IMR-90 (cell line): ENCODE results near the gene ELFN1. TPM values are rescaled to one million over a fixed set of nuclear protein-coding genes. Genes with fewer than 3 reads are reported as not detected.

Experiments
- ATAC-seq: fragments of 200-7000 bp; cut with Tn5 transposase; 2 replicates; pipeline ENCODE4 v1.9.1; 2020; ENCODE audit warnings: low read depth, mild to moderate bottlenecking, moderate library complexity
- BruUV-seq: library from RNA; stranded (reverse); fragments of 400-500 nt; replicated peaks from 2 replicates; lab custom pipeline; 2021; lab: Mats Ljungman, UMichigan
- CTCF ChIA-PET: fragments of 300-600 bp; formaldehyde crosslinking; extraction: SDS; loops from one replicate; lab custom pipeline; 2021; ENCODE audit warnings: antibody characterized with exemption; lab: Yijun Ruan, JAX
- POLR2A ChIA-PET: fragments of 300-600 bp; sonication (Branson Sonifier 250); formaldehyde crosslinking; loops from one replicate; lab custom pipeline; 2022; ENCODE audit warnings: antibody characterized with exemption; ENCODE audit not compliant: unreplicated experiment; lab: Charles Lee
- DNase-seq: peaks from one replicate; pipeline ENCODE4 v3.0.0; 2013
- H2AFZ ChIP-seq: replicated peaks from 2 replicates; pipeline ENCODE3; 2013; ENCODE audit warnings: low read length, mild to moderate bottlenecking; ENCODE audit not compliant: poor library complexity
- H2AK5ac ChIP-seq: 2 replicates; pipeline ENCODE4 v1.6.1; 2013; ENCODE audit warnings: low read depth, low read length, inconsistent platforms
- H2AK9ac ChIP-seq: replicated peaks from 2 replicates; pipeline ENCODE3; 2013; ENCODE audit warnings: mild to moderate bottlenecking, low read depth, low read length, moderate library complexity; ENCODE audit not compliant: poor library complexity
- H2BK120ac ChIP-seq: 2 replicates; pipeline ENCODE4 v1.6.1; 2013; ENCODE audit warnings: low read depth, low read length, inconsistent platforms
- H2BK15ac ChIP-seq: 3 replicates; pipeline ENCODE4 v1.6.1; 2013; ENCODE audit warnings: low read depth, low read length, inconsistent platforms
- H2BK20ac ChIP-seq: 2 replicates; pipeline ENCODE4 v1.6.1; 2013; ENCODE audit warnings: low read depth, mild to moderate bottlenecking, inconsistent platforms, low read length, moderate library complexity
- H2BK5ac ChIP-seq: 2 replicates; pipeline ENCODE4 v1.6.1; 2013; ENCODE audit warnings: mild to moderate bottlenecking, low read depth, low read length, inconsistent platforms; ENCODE audit not compliant: poor library complexity, severe bottlenecking
- H3K14ac ChIP-seq: replicated peaks from 2 replicates; pipeline ENCODE4 v1.6.1; 2013; ENCODE audit warnings: low read depth, low read length, inconsistent platforms
- H3K18ac ChIP-seq: 2 replicates; pipeline ENCODE4 v1.6.1; 2013; ENCODE audit warnings: low read depth, low read length, control low read depth
- H3K23ac ChIP-seq: 2 replicates; pipeline ENCODE4 v1.6.1; 2013; ENCODE audit warnings: low read depth, low read length, inconsistent platforms
- H3K27ac ChIP-seq: 2 replicates; pipeline ENCODE4 v1.5.1; 2013; ENCODE audit warnings: mild to moderate bottlenecking, control low read depth, low read length; ENCODE audit not compliant: insufficient read depth
- H3K27me3 ChIP-seq: 2 replicates; pipeline ENCODE4 v1.6.1; 2013; ENCODE audit warnings: low read length; ENCODE audit not compliant: control insufficient read depth, insufficient read depth
- H3K36me3 ChIP-seq: 2 replicates; pipeline ENCODE4 v1.6.1; 2013; ENCODE audit warnings: low read length, mixed read lengths; ENCODE audit not compliant: control insufficient read depth, insufficient read depth
- H3K4ac ChIP-seq: 2 replicates; pipeline ENCODE4 v1.6.1; 2013; ENCODE audit warnings: low read depth, low read length, inconsistent platforms
- H3K4me1 ChIP-seq: 2 replicates; pipeline ENCODE4 v1.6.1; 2013; ENCODE audit warnings: low read length, mixed read lengths; ENCODE audit not compliant: control insufficient read depth, insufficient read depth
- H3K4me2 ChIP-seq: 2 replicates; pipeline ENCODE4 v1.6.1; 2013; ENCODE audit warnings: low read depth, mild to moderate bottlenecking, control low read depth, low read length, moderate library complexity
- H3K4me3 ChIP-seq: 2 replicates; pipeline ENCODE4 v1.5.1; 2013; ENCODE audit warnings: low read depth, mild to moderate bottlenecking, control low read depth, low read length, moderate library complexity; ENCODE audit not compliant: insufficient read depth
- H3K56ac ChIP-seq: 2 replicates; pipeline ENCODE4 v1.6.1; 2013; ENCODE audit warnings: low read length, inconsistent platforms; ENCODE audit not compliant: insufficient read depth; ENCODE audit errors: extremely low read depth
- H3K79me1 ChIP-seq, 2 experiments: 2 replicates each; pipeline ENCODE4 v1.6.1; 2013; ENCODE audit warnings: low read length in 2 of 2, inconsistent platforms in 1 of 2, low read depth in 1 of 2
- H3K9ac ChIP-seq: 2 replicates; pipeline ENCODE4 v1.6.1; 2013; ENCODE audit warnings: low read depth, low read length, control low read depth
- H3K9me1 ChIP-seq: 2 replicates; pipeline ENCODE4 v1.6.1; 2013; ENCODE audit warnings: low read length, inconsistent platforms; ENCODE audit not compliant: insufficient read depth
- H3K9me3 ChIP-seq: 2 replicates; pipeline ENCODE4 v1.6.1; 2013; ENCODE audit warnings: low read length; ENCODE audit not compliant: control insufficient read depth, insufficient read depth
- H4K20me1 ChIP-seq: 2 replicates; pipeline ENCODE4 v1.6.1; 2013; ENCODE audit warnings: low read length, inconsistent platforms; ENCODE audit not compliant: insufficient read depth
- H4K5ac ChIP-seq: 2 replicates; pipeline ENCODE4 v1.6.1; 2013; ENCODE audit warnings: mild to moderate bottlenecking, low read depth, low read length, control low read depth
- H4K8ac ChIP-seq, 2 experiments: 2 replicates each; pipeline ENCODE4 v1.6.1; 2013; ENCODE audit warnings: low read depth in 2 of 2, low read length in 2 of 2, control low read depth in 1 of 2, inconsistent platforms in 1 of 2
- H4K91ac ChIP-seq: 2 replicates; pipeline ENCODE4 v1.6.1; 2013; ENCODE audit warnings: low read depth, low read length, inconsistent platforms; ENCODE audit not compliant: insufficient read depth
- BHLHE40 ChIP-seq: fragments of 150-350 bp; IDR thresholded peaks from 2 replicates; pipeline ENCODE4 v1.6.1; 2016; ENCODE audit warnings: mild to moderate bottlenecking, low read depth, low read length
- CEBPB ChIP-seq: IDR thresholded peaks from 2 replicates; pipeline ENCODE4 v1.6.1; 2012; ENCODE audit warnings: low read depth, low read length, improper control_type of control experiment
- MAFK ChIP-seq: IDR thresholded peaks from 2 replicates; pipeline ENCODE4 v1.6.1; 2012; ENCODE audit warnings: low read depth, low read length, improper control_type of control experiment
- MAZ ChIP-seq: IDR thresholded peaks from 2 replicates; pipeline ENCODE4 v1.6.1; 2012; ENCODE audit warnings: low read depth, mild to moderate bottlenecking, low read length, improper control_type of control experiment, moderate library complexity, borderline replicate concordance
- MXI1 ChIP-seq: IDR thresholded peaks from 2 replicates; pipeline ENCODE4 v1.6.1; 2012; ENCODE audit warnings: low read depth, mild to moderate bottlenecking, low read length, moderate library complexity, borderline replicate concordance
- NFE2L2 ChIP-seq: fragments of 150-350 bp; IDR thresholded peaks from 2 replicates; pipeline ENCODE4 v1.6.1; 2016; ENCODE audit warnings: low read depth, mild to moderate bottlenecking, low read length
- POLR2A ChIP-seq: IDR thresholded peaks from 2 replicates; pipeline ENCODE4 v1.6.1; 2012; ENCODE audit warnings: mild to moderate bottlenecking, low read depth, low read length
- RAD21 ChIP-seq: IDR thresholded peaks from 2 replicates; pipeline ENCODE4 v1.6.1; 2012; ENCODE audit warnings: low read length, improper control_type of control experiment
- RCOR1 ChIP-seq: IDR thresholded peaks from 2 replicates; pipeline ENCODE4 v1.6.1; 2012; ENCODE audit warnings: mild to moderate bottlenecking, low read length, improper control_type of control experiment; ENCODE audit not compliant: insufficient replicate concordance
- WGBS, 2 experiments: methylation state at CpG; one replicate each; pipeline versions ENCODE4 v1.1.5 to v1.1.7; 2013; ENCODE audit warnings: missing lambda C conversion rate in 2 of 2; ENCODE audit not compliant: insufficient read length in 1 of 2; ENCODE audit errors: extremely low coverage in 2 of 2; 5-methylcytosine and 5-hydroxymethylcytosine counted together
- dilution Hi-C: fragments of 300-500 bp; cut with HindIII; formaldehyde crosslinking; loops from one replicate; pipeline ENCODE4 v1.14.3; 2018; ENCODE audit warnings: low sequenced_read_pairs; ENCODE audit not compliant: unreplicated experiment
- in situ Hi-C: fragments of 300-500 bp; cut with MboI; formaldehyde crosslinking; loops from 3 replicates; pipeline ENCODE4 v1.14.3; 2019; ENCODE audit warnings: low sequenced_read_pairs, inconsistent platforms, mixed read lengths
- intact Hi-C: fragments of 100-400 bp; cut with micrococcal nuclease; formaldehyde crosslinking; loops from 2 replicates; pipeline ENCODE4 v1.10.0; 2022
- polyA plus RNA-seq, 3 experiments: library from polyadenylated mRNA; depleted of rRNA; stranded (reverse); fragments of >200 nt; gene quantifications; 2 replicates each; pipeline ENCODE4 v1.2.3, GENCODE V29; 2012; ENCODE audit warnings: low replicate concordance in 1 of 3
- total RNA-seq: library from RNA; depleted of rRNA; stranded (reverse); fragments of >200 nt; gene quantifications from 2 replicates; pipeline ENCODE4 v1.2.3, GENCODE V29; 2012

ELFN1 gene
- total and polyA plus RNA-seq, 2 of the 4 experiments (the other 2 are of a cell fraction), result 1.6 to 5.2 TPM

DNA sequence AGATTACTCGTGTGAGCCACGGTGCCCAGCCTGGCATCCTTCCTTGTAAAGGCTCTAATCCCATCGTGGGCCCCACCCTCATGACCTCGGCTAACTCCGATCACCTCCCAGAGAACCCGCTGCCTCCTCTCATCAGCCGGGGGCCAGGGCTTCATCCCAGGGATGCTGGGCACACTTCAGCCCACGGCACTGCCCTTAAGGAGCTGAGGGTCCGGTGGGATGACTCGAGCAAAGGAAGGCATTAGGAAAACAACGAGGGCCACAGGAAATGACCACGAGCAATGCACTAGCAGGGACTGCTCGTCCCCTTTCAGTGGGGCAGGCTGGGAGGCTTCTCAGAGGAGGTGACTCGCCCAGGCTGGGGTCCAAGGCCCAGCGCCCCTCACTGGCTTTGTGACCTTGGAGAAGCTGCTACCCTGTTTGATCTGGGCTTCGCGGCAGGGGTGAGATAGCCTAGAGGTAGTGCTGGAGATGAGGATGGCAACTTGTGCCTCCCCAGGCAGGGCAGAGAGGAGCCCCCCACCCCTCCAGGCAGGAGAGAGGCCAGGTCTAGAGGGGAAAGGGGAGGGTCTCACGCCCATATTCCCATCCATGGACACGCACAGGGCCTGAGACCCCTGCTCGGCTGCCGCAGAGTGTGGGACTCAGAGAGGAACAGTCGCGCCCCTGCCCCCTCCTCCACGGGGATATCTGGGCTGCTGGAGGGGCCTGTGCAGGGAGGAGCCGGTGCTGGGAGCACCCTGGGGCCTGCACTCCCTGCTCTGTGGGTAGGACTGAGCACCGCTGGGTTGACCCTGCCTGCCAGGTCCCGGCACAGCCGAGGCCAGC lies 26.8 kb downstream of the ELFN1 start:
- 65% methylated on average over 8 of the region's 28 CpGs; no CpG with 5 or more reads in 1 of the 2 experiments for WGBS, 2 experiments
- BruUV-seq, result no TSS peak
- H2BK20ac ChIP-seq, result no peak overlapping the region
- H3K4me2 ChIP-seq, result no peak overlapping the region
- CTCF ChIA-PET, result no interaction called here
- no peak overlapping the region for H4K91ac ChIP-seq
- no peak overlapping the region for H3K9ac ChIP-seq
- in situ Hi-C loops (no loop called here), dilution Hi-C loops (no loop called here), intact Hi-C loops (no loop called here)
- no peak overlapping the region for H3K27ac ChIP-seq
- H3K4me3 ChIP-seq, result no peak overlapping the region
- no peak overlapping the region for H4K8ac ChIP-seq
- H3K4me1 ChIP-seq, result no peaks in the 10 kb centered on the region
- peaks cover 3% of the 10 kb centered on the region; the same call in 1 of the 2 replicates for H4K20me1 ChIP-seq
- POLR2A ChIA-PET, result no interaction called here
- ATAC-seq, result no peak
- H2BK120ac ChIP-seq, result no peak overlapping the region
- no peak overlapping the region for H2BK5ac ChIP-seq
- no peak overlapping the region for H4K5ac ChIP-seq
- H3K23ac ChIP-seq, result no peak overlapping the region
- no peak overlapping the region for H2AFZ ChIP-seq
- no peak overlapping the region for H3K4ac ChIP-seq
- H3K18ac ChIP-seq, result no peak overlapping the region
- H2BK15ac ChIP-seq, result no peak overlapping the region
- no peak for TF ChIP-seq NFE2L2
- no peak for TF ChIP-seq RCOR1
- TF ChIP-seq RAD21, result no peak
- no peak for TF ChIP-seq MXI1
- TF ChIP-seq MAFK, result no peak
- no peak for TF ChIP-seq MAZ
- no peak for TF ChIP-seq POLR2A
- TF ChIP-seq BHLHE40, result no peak
- no peak for TF ChIP-seq CEBPB
- H3K27me3 ChIP-seq, result peaks cover 5% of the 10 kb centered on the region; the same call in 1 of the 2 replicates
- H3K56ac ChIP-seq, result no peak overlapping the region
- H3K9me1 ChIP-seq, result no peaks in the 10 kb centered on the region
- no peaks in the 10 kb centered on the region for H3K36me3 ChIP-seq
- no peaks in the 10 kb centered on the region; a peak in 1 of 4 replicates for H3K79me1 ChIP-seq
- H2AK9ac ChIP-seq, result no peak overlapping the region
- H2AK5ac ChIP-seq, result no peak overlapping the region
- no peak overlapping the region for H3K14ac ChIP-seq
- H3K9me3 ChIP-seq, result no peaks in the 10 kb centered on the region
- DNase-seq, result no peak
